HG03558 (cell line): ENCODE results near the gene HINT3.
"Not testable (repeated sequence)": the region's sequence is repeated elsewhere in the genome, so short reads cannot be mapped to it uniquely, and the experiment has no call there.

ENCODE experiments used
- ATAC-seq: cut with Tn5 transposase; IDR thresholded peaks from one replicate; pipeline ENCODE4 v1.9.1; 2021; ENCODE audit warnings: moderate number of reproducible peaks; ENCODE audit not compliant: unreplicated experiment; ENCODE audit errors: extremely low read depth

Gene HINT3

DNA sequence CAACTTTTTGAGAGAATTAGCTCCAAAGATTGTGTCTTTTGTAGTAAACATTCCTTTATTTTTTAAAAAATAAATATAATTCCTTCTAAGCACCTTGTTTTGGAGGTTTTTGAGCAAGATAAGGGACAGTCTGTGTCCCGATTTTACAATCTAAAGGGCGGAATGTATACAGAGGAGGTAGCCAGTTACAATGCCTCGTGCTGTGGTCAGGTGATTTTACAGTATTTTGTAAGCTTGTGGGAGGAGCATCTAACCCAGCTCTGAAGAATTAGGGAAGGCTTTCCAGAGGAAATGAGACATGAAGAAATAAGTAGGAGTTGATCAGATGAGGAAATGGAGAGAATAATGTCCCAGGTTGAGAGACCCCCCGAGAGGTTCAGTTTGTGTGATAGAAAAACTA is 1.3 kb downstream of the HINT3 start:
- no peak for ATAC-seq

DNA sequence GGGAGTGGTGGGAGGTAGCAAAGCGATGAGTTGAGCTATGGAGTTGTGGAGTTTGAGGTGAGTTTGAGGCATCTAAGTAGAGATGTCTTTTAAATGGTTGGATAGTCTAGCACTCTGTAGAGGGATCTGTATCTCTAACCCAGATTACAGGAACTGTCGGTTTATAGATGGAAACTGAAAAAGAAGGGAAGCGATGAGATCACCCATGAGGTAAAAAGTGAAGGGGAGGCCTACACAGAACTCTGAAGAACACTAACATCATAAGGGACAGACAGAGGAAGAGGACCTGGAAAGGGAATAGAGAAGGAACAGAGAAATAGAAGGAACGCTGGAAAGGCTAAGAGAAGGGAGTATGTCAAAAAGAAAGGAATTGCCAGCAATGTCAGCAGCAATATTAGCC is 2.5 kb downstream of the HINT3 start:
- ATAC-seq, result no peak

DNA sequence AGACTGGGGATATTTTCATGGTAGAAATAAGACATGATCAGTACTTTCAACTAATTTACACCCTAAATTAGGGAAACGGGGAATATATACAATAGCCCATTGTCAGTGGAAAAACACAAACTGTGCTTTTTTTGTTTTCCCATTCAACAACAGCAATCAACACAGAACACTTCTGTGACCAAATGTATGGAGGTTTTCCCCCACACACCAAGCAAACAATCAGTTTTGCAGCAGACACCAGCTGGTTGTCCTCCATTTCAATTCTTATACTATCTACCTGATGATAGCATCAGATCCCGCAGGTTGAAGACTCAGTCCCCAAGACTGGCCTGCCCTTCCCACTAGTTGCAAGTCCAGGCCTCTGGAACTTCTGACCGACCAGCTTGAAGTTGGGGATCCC is 4.5 kb downstream of the HINT3 start:
- no peak for ATAC-seq

DNA sequence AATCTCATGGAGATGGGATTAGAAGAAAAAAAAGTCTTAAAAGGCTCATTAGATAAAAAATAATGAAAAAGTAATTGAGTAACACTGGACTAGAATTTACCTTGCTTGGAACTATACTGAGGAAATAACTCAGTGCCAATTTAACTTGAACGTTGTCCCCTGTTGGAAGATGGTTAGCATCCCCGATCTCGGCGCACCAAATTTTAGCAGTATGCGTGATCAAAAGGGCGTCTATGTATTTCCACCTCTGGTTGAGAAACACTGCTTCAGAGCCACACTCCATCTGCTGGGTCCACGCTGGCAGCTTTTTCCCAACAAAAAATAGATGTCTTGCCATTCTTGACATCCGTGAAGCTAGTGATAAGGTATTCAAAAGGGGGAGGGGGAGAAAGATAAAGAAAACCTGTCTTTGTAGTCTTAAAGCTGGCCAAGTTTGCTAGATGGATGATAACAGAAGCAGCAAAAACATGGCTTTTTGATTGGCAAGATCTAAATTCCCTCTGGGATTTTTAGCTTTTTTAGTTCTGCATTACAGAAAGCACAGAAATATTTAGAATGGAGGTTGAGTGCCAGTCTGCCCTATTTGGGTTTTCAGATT is 6.4 kb downstream of the HINT3 start:
- no peak for ATAC-seq

DNA sequence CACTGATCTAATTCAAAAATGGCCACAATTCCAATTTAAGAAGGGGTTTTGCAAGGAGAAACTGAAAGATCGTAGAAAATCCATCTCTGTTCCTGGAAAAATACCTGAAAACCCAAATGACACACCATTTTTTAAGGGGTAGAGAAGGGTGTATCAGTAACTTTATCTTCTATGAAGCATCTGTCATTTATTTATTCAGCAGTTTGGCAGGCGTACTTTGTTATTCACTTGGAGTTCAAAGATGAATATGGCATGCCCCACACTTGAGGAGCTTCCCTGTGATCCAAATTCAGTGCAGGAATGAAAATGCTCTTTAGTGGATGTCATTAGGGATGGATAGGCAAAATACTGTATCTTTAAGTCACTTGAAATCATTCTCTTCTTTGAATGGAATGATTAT is 7.2 kb downstream of the HINT3 start:
- no peak for ATAC-seq

DNA sequence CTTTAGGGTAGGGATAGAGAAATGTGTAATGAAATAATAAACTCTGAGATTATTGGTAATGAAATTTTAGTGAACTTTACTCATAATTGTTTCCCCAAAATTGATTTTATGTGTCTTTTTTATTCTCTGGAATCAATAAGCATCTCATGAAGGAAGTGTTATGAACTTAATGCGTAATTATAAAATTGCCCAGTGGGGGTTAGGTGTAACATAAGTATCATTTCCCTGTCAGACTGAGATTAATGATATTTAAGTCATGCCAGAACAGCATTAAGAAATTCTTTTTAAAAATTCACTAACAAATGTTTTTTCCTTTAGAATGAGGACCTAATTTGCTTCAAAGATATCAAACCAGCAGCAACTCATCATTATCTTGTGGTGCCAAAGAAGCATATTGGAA is 10.0 kb downstream of the HINT3 start:
- no peak for ATAC-seq

DNA sequence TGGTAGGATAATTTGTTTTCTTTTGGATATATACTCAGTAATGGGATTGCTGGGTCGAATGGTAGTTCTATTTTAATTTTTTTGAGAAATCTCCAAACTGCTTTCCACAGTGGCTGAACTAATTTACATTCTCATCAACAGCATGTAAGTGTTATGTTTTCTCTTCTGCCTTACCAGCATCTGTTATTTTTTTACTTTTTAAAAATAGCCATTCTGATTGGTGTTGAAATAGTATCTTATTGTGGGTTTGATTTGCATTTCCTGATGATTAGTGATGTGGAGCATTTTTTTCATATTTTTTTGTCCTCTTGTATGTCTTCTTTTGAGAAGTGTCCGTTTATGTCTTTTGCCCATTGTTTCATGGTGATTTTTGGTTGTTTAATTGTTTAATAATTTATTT is 11.9 kb downstream of the HINT3 start:
- no peak for ATAC-seq

DNA sequence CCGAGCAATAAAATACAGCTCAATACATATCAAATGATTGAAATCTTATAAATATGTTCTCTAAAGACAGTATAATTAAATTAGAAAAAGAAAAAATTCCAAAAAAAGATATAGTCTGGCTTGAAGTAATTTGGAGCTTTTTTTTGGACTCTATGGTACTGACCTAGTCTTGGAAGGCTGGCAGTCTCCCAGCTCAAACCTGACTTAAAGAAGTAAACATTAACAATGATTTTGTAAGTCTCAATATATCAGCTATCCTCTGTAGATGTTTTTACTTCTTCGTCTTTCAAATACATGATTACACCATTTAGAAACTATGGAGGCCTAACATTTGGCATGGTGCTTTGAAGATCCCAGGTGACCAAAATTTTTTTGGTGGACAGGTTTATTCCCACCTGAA is 14.2 kb downstream of the HINT3 start:
- no peak for ATAC-seq

DNA sequence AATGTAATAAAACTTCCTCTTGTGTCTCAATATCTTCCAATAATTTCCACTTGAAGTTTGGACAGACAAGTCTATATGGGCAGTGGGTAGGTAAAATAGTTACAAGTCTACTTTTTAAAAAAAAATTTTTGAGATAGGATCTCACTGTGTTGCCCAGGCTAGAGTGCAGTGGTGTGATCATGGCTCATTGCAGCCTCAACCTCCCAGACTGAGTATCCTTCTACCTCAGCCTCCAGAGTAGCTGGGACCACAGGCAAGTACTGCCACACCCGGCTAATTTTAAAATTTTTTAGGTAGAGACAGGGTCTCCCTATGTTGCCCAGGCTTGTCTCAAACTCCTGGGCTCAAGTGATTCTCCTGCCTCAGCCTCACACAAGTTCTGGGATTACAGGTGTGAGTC is 15.9 kb downstream of the HINT3 start:
- ATAC-seq, result not testable (repeated sequence)

DNA sequence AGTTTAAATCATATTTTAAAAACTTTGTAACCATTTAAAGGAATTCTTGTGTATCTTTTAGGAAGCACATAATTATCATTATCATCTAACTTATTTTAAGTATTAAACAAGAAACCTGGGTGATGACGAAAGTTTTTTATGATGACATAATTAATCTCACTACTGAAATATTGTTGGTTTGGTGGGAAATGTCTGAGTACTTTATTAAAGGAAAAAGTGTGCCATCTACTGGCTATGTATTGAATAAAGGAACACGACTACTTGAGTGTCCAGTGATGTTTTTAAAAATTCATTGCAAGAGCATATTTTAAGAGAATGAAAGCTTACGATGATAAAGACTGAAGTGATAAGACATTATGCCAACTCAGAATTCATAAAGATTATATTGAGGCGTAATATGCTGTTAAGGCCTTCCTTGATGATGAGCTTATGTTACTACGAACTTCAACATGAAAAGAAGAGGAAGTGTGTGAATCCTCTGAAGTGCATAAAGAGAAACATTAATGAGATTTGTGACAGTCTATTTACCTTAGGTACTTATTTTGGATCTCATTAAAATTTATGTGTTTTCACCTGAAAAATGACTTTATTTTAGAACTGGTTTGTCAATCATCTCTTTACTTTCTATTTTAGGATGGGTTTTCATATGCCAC is 17.8 kb downstream of the HINT3 start:
- no peak for ATAC-seq

DNA sequence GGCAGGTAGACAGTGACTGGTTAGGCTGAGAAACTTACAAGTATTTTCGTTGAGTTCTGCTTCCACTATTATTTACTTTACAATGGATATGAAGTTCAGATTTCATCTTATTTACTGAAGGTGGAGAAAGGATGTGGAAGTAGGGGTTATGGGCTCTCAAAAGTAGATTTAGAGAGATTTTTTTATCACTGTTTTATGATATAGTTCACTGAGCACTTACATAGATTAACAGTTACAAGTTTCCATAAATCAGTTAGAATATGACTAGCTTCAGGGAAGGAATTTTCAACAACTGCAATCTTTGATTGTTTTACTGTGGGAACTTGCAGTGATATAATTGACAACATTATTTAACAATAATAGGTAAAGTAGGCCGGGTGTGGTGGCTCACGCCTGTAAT is 22.5 kb downstream of the HINT3 start:
- no peak for ATAC-seq

DNA sequence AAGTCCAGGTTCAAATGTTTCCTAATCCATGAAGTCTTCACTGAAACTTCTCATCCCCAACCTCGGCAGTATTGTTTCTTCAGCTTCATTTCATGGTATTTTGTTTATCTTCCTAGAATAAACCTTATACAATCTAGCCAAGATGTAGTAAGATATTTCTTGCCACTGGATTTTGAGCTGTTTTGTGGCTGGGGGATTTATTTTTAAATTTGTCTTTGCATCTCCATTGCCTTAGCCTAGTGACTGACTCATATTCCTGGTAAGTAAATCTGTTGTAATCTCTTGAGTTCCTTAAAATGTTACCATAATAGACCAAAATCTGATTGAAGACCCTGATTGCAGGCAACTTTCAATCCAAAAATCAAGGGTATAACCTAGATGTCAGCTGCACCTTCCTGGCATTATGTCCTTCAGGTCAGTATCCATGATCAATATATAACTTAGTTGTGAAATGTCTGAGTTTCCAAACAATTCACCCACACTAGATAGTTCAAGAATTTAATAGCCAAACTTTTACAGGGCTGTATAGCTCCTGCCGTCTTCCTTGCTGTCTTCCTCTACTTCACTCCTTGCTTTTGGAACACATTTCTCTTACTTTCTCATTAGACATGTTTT is 25.1 kb downstream of the HINT3 start:
- no peak for ATAC-seq

DNA sequence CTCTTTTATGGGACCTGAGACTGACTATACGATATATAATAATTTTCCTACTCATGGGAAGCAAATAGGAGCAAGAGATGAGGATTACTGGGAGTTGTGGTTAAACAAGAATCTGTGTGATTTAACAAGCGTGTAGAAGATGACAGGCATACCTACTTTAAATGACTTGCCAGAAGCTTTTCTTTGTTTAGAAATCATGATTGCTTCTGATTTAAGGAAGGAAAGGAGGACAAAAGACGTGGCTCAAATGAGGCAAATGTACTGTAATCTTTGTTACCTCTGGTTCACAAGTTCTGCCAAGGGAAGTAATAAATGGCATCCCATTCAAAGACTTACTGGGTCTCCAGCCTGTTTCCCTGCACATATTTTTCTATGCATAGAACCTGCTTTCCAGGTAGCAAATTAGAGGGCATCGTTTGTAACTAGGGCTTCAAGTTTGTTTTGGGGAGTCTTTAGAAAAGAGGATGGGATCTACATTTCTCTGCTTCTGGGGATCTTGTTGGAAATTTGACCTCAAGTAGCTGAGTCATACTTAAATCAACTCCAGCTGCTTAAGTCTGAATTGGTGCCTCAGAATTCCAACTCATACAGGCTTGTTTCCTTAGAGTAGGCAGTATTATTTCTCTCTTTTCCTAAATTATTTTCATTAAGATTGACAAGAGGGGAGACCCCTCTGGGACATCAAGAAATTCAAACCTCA is 26.8 kb downstream of the HINT3 start:
- ATAC-seq, result no peak

DNA sequence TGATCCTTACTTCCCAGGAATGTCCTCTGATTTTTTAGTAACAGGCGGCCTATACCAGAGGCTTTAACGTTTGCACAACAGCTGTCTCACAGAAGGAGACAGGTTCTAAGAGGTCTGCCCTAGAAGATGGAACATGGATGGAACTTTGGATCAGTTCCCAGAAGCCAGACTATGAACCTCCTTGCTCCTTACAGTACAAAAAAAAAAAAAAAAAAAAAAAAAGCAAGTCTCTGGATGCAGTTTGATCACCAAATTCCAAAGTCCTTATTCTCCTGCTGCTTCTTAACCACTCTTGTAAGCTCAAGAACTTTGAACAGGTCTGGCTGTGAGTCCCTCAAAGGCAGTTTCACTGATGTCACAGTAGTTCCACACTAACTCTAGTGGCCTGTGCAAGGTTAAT is 27.7 kb downstream of the HINT3 start:
- no peak for ATAC-seq

DNA sequence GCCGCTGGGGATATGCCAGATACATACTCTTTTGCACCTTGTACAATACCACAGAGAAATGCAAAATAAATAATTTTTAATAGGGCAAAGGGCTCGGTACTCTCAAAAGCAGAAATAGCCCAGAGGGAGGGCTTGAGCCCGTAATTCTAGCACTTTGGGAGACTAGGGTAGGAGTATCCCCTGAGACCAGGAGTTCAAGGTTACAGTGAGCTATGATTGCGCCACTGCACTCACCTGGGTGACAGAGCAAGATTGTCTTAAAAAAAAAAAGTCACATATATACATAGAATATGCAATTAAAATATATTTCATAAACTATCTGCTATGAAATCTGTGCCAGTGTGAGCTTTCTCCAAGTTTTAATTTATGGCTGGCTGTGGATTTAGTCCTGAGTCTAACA is 29.0 kb downstream of the HINT3 start:
- ATAC-seq, result no peak

DNA sequence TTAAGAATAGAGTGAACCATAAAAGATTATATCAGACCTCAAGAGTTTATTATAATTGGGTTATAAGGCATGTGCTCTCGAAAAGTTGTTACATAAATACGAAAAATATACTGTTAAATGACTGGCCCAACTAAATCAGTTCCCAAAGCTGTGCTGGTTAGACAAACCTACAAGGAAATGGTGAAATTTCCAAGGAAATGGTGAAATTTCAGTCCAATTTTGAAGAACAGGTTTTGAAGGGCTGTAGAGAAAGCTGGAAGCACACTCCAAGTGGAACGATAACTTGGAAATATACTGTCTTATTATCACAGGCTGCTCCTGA is 29.4 kb downstream of the HINT3 start:
- no peak for ATAC-seq

DNA sequence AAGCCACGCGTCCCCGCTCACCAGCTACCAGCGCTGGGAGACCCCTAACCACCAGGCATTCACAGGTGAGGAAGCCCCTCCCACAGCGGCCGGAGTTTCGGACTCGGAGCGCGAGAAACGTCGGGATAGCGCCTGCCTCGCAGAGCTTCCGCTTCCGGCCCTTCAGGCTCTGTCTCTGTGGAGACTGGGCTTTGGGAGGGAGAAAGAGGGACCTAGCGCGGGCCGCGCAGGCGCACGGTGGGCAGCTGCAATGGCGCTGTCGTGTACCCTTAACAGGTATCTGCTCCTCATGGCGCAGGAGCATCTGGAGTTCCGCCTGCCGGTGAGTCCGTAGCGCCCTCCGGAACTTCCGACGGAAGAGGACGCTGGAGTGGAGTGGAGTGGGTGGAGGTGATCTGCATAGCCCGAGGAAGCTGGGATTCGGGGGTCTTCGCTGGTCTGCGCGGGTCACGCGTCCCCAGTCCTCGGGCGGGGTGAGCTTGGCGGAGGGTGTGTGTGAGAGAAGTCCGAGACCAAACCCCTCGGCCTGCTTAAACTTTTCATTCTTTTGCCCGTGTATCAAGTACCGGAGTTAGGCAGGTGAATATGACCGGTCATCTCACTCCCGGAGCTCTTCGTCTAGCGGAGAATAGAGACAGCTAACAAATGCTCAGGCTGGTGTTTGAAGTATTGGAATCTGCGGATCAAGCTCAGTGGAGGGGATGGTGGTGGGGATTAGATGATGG is 29.9 kb downstream of the HINT3 start, which contains the start of gene TRMT11:
TSS of gene TRMT11 (plus strand) at position 240 of the 725 bp plus-strand sequence. CDS start at position 251, 11 bp downstream.
- ATAC-seq, result peak; percentile 96

DNA sequence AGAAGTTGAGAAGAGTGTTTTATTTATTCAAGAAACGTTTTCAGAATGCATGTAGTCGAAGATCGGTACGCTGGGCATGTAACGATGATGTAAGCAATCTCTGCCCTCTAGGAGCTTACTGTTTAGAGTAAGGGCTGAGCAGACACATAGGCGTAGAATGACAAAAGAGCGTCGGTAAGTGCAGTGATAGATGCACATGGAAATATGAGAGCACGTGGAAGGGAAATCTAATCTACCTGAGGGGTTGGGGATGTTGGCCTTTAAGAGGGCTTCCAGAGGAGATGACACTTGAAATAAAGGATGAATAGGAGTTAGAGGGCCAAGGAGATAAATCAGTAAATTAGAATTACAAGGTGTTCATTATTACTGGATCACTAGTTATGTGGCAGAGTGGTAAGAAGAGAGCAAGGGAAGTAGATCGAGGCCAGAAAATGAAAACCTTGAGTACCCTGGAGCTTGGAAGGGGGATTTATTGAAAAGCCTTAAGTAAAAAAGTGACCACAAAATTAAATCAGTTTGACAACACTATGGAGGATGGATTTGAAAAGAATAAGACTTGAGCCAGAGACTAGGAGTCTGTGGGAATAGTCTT is 30.6 kb downstream of the HINT3 start:
- ATAC-seq, result peak; percentile 14

DNA sequence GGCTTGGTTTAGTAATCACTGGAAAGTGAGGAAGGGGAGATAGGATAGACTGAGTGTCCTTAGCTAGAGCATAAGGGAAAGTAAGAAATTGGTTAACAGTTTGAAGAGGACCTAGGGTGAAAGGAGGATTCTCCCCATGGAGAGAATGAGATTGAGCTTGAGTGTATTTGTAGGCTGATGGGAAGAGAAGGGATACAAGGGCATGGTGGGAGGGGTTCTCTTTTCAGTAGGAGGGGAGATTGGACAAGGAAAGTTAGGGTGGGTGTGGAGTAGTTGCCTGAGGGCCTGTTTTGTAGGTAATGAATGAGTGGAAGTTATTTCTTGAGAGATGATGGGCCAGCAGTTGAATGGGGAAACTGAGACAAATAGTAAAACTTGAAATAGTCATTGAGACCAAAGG is 31.7 kb downstream of the HINT3 start:
- no peak for ATAC-seq

DNA sequence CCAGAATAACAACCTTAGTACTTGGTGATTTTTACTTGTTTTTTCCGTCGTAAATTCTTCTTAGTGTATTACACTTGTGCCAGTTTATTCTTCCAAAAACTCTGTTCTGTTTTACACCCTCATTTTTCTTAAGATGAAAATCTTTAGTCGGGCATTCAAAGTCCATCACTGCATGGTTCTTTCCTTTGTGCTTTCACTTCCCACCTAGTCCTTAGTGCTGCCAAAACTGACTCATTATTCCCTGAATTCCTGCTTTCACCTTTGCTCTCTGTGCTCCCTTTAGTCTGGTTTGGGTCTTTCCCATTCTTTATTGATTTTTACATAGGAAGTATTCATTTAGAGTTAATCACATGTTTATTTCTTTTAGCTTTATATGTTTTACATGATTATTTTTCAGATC is 33.1 kb downstream of the HINT3 start:
- no peak for ATAC-seq
